H9 (cell line): ENCODE results near the gene C1orf198. TPM values are rescaled to one million over a fixed set of nuclear protein-coding genes. Genes with fewer than 3 reads are reported as not detected.

Experiments
- DNase-seq: peaks from one replicate; pipeline ENCODE4 v3.0.0-alpha.2; 2017
- H2AFZ ChIP-seq: one replicate; pipeline ENCODE4 v1.6.1; 2013; ENCODE audit warnings: mild to moderate bottlenecking, low read length, control low read depth, moderate library complexity
- H2AK5ac ChIP-seq: 2 replicates; pipeline ENCODE4 v1.6.1; 2013; ENCODE audit warnings: low read length, control low read depth, mixed read lengths; ENCODE audit not compliant: insufficient read length
- H2BK120ac ChIP-seq: one replicate; pipeline ENCODE4 v1.6.1; 2013; ENCODE audit warnings: low read depth, mild to moderate bottlenecking, low read length, control low read depth, inconsistent platforms; ENCODE audit not compliant: poor library complexity, severe bottlenecking
- H2BK12ac ChIP-seq: 2 replicates; pipeline ENCODE4 v1.6.1; 2013; ENCODE audit warnings: low read length, control low read depth, mixed read lengths, low read depth; ENCODE audit not compliant: insufficient read length
- H2BK15ac ChIP-seq: 2 replicates; pipeline ENCODE4 v1.6.1; 2013; ENCODE audit warnings: low read depth, low read length, control low read depth
- H2BK20ac ChIP-seq: one replicate; pipeline ENCODE4 v1.6.1; 2013; ENCODE audit warnings: low read depth, mild to moderate bottlenecking, low read length, control low read depth, inconsistent platforms; ENCODE audit not compliant: poor library complexity, severe bottlenecking
- H2BK5ac ChIP-seq: 2 replicates; pipeline ENCODE4 v1.6.1; 2013; ENCODE audit warnings: low read length, control low read depth, mixed read lengths; ENCODE audit not compliant: insufficient read length
- H3K14ac ChIP-seq: 2 replicates; pipeline ENCODE4 v1.6.1; 2013; ENCODE audit warnings: low read length, control low read depth; ENCODE audit not compliant: insufficient read depth
- H3K18ac ChIP-seq: 2 replicates; pipeline ENCODE4 v1.6.1; 2013; ENCODE audit warnings: low read depth, mild to moderate bottlenecking, mixed read lengths, low read length, control low read depth; ENCODE audit not compliant: insufficient read length
- H3K23ac ChIP-seq: 2 replicates; pipeline ENCODE4 v1.6.1; 2013; ENCODE audit warnings: low read length, control low read depth, mixed read lengths, low read depth; ENCODE audit not compliant: insufficient read length
- H3K23me2 ChIP-seq: 2 replicates; pipeline ENCODE4 v1.6.1; 2013; ENCODE audit warnings: low read depth, mild to moderate bottlenecking, mixed read lengths, low read length, control low read depth; ENCODE audit not compliant: insufficient read length, poor library complexity, severe bottlenecking
- H3K27ac ChIP-seq: 2 replicates; pipeline ENCODE4 v1.5.1; 2013; ENCODE audit warnings: low read length, control low read depth, mixed read lengths, low read depth; ENCODE audit not compliant: insufficient read length
- H3K27me3 ChIP-seq: 2 replicates; pipeline ENCODE4 v1.6.1; 2013; ENCODE audit warnings: low read length, control low read depth, inconsistent platforms; ENCODE audit not compliant: insufficient read depth
- H3K4ac ChIP-seq: 2 replicates; pipeline ENCODE4 v1.6.1; 2013; ENCODE audit warnings: low read depth, mild to moderate bottlenecking, control low read depth, inconsistent platforms, low read length, moderate library complexity
- H3K4me1 ChIP-seq: 2 replicates; pipeline ENCODE4 v1.6.1; 2013; ENCODE audit warnings: low read length, control low read depth, inconsistent platforms; ENCODE audit not compliant: insufficient read depth
- H3K4me2 ChIP-seq: 2 replicates; pipeline ENCODE4 v1.6.1; 2013; ENCODE audit warnings: low read length, control low read depth, mixed read lengths; ENCODE audit not compliant: insufficient read length, insufficient read depth
- H3K56ac ChIP-seq: 2 replicates; pipeline ENCODE4 v1.6.1; 2013; ENCODE audit warnings: low read depth, mild to moderate bottlenecking, mixed read lengths, low read length, control low read depth; ENCODE audit not compliant: insufficient read length
- H3K79me1 ChIP-seq: 2 replicates; pipeline ENCODE4 v1.6.1; 2013; ENCODE audit warnings: low read depth, mild to moderate bottlenecking, moderate library complexity, low read length, control low read depth, inconsistent platforms; ENCODE audit not compliant: insufficient read depth, poor library complexity, severe bottlenecking
- H3K79me2 ChIP-seq: 2 replicates; pipeline ENCODE4 v1.6.1; 2013; ENCODE audit warnings: low read length, control low read depth, inconsistent platforms; ENCODE audit not compliant: insufficient read depth
- H3K9ac ChIP-seq: 2 replicates; pipeline ENCODE4 v1.6.1; 2013; ENCODE audit warnings: low read length, control low read depth, mixed read lengths; ENCODE audit not compliant: insufficient read length; ENCODE audit errors: extremely low read depth
- H3K9me3 ChIP-seq: one replicate; pipeline ENCODE4 v1.6.1; 2013; ENCODE audit warnings: low read depth, low read length, inconsistent platforms; ENCODE audit not compliant: control insufficient read depth
- H3T11ph ChIP-seq: one replicate; pipeline ENCODE4 v1.6.1; 2013; ENCODE audit warnings: mild to moderate bottlenecking, low read length, control low read depth, inconsistent platforms
- H4K20me1 ChIP-seq: one replicate; pipeline ENCODE4 v1.6.1; 2013; ENCODE audit not compliant: control insufficient read depth, insufficient read length, insufficient read depth
- H4K5ac ChIP-seq: 2 replicates; pipeline ENCODE4 v1.6.1; 2013; ENCODE audit warnings: low read depth, mild to moderate bottlenecking, mixed read lengths, low read length, control low read depth; ENCODE audit not compliant: insufficient read length
- H4K8ac ChIP-seq: replicated peaks from 2 replicates; pipeline ENCODE4 v1.6.1; 2013; ENCODE audit warnings: low read length, control low read depth, mixed read lengths, low read depth; ENCODE audit not compliant: insufficient read length
- H4K91ac ChIP-seq: 2 replicates; pipeline ENCODE4 v1.6.1; 2013; ENCODE audit warnings: low read depth, mild to moderate bottlenecking, moderate library complexity, mixed read lengths, low read length, control low read depth; ENCODE audit not compliant: insufficient read length
- H3K27ac Mint-ChIP-seq, 3 experiments: 2 replicates in 2 of 3; 3 replicates in 1 of 3; pipeline ENCODE4 v1.8.0; 2020 to 2021; ENCODE audit warnings: mixed read lengths in 3 of 3, mild to moderate bottlenecking in 1 of 3, moderate library complexity in 1 of 3
- H3K27me3 Mint-ChIP-seq: 2 replicates; pipeline ENCODE4 v1.8.0; 2021; ENCODE audit warnings: low read depth, mild to moderate bottlenecking, moderate library complexity, mixed read lengths
- H3K36me3 Mint-ChIP-seq, 3 experiments: 2 replicates in 2 of 3; 3 replicates in 1 of 3; pipeline ENCODE4 v1.8.0; 2020 to 2021; ENCODE audit warnings: low read depth in 3 of 3, mixed read lengths in 3 of 3; ENCODE audit not compliant: insufficient read depth in 1 of 3
- H3K4me1 Mint-ChIP-seq, 2 experiments: 2 replicates each; pipeline ENCODE4 v1.8.0; 2020; ENCODE audit warnings: mixed read lengths in 2 of 2
- H3K4me3 Mint-ChIP-seq, 2 experiments: 2 replicates in 1 of 2; 3 replicates in 1 of 2; pipeline ENCODE4 v1.8.0; 2020 to 2021; ENCODE audit warnings: mild to moderate bottlenecking in 2 of 2, mixed read lengths in 2 of 2, moderate library complexity in 1 of 2
- H3K9me3 Mint-ChIP-seq, 2 experiments: 2 replicates in 1 of 2; 3 replicates in 1 of 2; pipeline ENCODE4 v1.8.0; 2020; ENCODE audit warnings: mild to moderate bottlenecking in 2 of 2, mixed read lengths in 2 of 2, moderate library complexity in 1 of 2
- WGBS: extraction: QIAGEN DNeasy Blood & Tissue Kit; methylation state at CpG from one replicate; pipeline ENCODE4 v1.1.7; 2013; ENCODE audit warnings: missing lambda C conversion rate, low lambda C conversion rate, mixed read lengths; ENCODE audit not compliant: insufficient read length; ENCODE audit errors: extremely low coverage; 5-methylcytosine and 5-hydroxymethylcytosine counted together
- total RNA-seq: library from RNA; stranded (reverse); gene quantifications from 2 replicates; pipeline ENCODE4 v1.2.1, GENCODE V29; 2021
- TF ChIP-seq, protein P1 (sequence below): fragments of 200-600 bp; sonication (generic); conservative IDR thresholded peaks from 3 replicates; pipeline ENCODE4 v1.8.0; 2021; ENCODE audit warnings: antibody characterized with exemption, mild to moderate bottlenecking

Gene C1orf198
- total RNA-seq, 1 experiment from 2014 or later = 28.9 TPM

DNA sequence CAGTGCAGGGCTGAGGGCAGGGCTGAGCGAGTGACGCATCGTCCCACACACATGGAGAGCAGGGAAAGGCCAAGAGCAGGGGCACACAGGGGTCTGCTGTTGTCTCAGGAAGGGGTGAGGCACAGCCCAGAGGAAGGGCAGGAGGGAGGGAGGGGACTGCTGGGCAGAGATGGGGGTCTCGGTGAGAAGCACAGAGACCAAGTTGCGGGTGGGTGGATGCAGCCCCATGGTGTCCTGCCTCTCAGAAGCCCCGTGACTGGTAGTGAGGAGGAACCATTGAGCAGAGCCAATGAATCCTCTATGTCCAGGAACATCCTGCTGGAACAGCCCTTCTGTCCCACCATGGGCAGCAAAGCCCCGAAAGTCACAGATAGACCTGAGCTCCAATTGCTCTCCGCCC, 17.8 kb downstream of the C1orf198 start:
- Histone ChIP-seq H2AK5ac (no peak overlapping the region), H4K5ac (no peak overlapping the region), H3K4me1 (peaks cover 3% of the 10 kb centered on the region; the same call in 1 of the 2 replicates), H3K79me1 (no peaks in the 10 kb centered on the region), H3K79me2 (no peaks in the 10 kb centered on the region), H3T11ph (no peak overlapping the region), H4K20me1 (no peaks in the 10 kb centered on the region), H2AFZ (no peak overlapping the region), H3K27ac (no peak overlapping the region), H3K14ac (no peak overlapping the region; the same call in 1 of the 2 replicates), H4K91ac (no peak overlapping the region), H3K4me2 (no peak overlapping the region), H2BK5ac (no peak overlapping the region), H3K18ac (no peak overlapping the region), H3K23me2 (no peaks in the 10 kb centered on the region), H3K4ac (no peak overlapping the region), H2BK12ac (no peak overlapping the region), H2BK120ac (no peak overlapping the region), H3K23ac (no peak overlapping the region), H2BK15ac (no peak overlapping the region), H3K56ac (no peak overlapping the region), H3K9me3 (no peaks in the 10 kb centered on the region), H2BK20ac (no peak overlapping the region), H4K8ac (no peak overlapping the region), H3K9ac (no peak overlapping the region), H3K27me3 (no peaks in the 10 kb centered on the region)
- Mint-ChIP-seq H3K9me3 (peaks cover 0 to 3% of the 10 kb centered on the region in 2 experiments; a peak in 1 of 5 replicates), H3K27ac (peak overlapping the region in 2 of 3 experiments; percentile 56 to 78; a peak in 3 of 7 replicates), H3K36me3 (peaks cover 32 to 39% (median 39%) of the 10 kb centered on the region in 3 experiments), H3K4me1 (peaks cover 22 to 32% of the 10 kb centered on the region in 2 experiments), H3K4me3 (no peak overlapping the region), H3K27me3 (no peaks in the 10 kb centered on the region)
- no peak for DNase-seq
- TF ChIP-seq, protein P1, sequence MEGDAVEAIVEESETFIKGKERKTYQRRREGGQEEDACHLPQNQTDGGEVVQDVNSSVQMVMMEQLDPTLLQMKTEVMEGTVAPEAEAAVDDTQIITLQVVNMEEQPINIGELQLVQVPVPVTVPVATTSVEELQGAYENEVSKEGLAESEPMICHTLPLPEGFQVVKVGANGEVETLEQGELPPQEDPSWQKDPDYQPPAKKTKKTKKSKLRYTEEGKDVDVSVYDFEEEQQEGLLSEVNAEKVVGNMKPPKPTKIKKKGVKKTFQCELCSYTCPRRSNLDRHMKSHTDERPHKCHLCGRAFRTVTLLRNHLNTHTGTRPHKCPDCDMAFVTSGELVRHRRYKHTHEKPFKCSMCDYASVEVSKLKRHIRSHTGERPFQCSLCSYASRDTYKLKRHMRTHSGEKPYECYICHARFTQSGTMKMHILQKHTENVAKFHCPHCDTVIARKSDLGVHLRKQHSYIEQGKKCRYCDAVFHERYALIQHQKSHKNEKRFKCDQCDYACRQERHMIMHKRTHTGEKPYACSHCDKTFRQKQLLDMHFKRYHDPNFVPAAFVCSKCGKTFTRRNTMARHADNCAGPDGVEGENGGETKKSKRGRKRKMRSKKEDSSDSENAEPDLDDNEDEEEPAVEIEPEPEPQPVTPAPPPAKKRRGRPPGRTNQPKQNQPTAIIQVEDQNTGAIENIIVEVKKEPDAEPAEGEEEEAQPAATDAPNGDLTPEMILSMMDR = no peak
- WGBS = no CpG with 5 or more reads among the region's 8 CpGs
